Astrocyte of the spinal cord (primary cell): ENCODE data around the gene TMX3.
A peak's percentile ranks its signal among the peaks of the same experiment; 100 is the strongest.

ENCODE experiments used
- DNase-seq: peaks from one replicate; pipeline ENCODE4 v3.0.0; 2011; ENCODE audit warnings: low read depth, low spot score
- H3K4me3 ChIP-seq: 2 replicates; pipeline ENCODE4 v1.5.1; 2011; ENCODE audit warnings: low read depth, mild to moderate bottlenecking, low read length, moderate library complexity
- in situ Hi-C: cut with HindIII; loops from 2 replicates; pipeline ENCODE4 v1.10.0; 2017; ENCODE audit warnings: low sequenced_read_pairs
- TF ChIP-seq, protein P1 (sequence below): IDR thresholded peaks from 2 replicates; pipeline ENCODE4 v1.5.1; 2012; ENCODE audit warnings: low read depth, mild to moderate bottlenecking, low read length, inconsistent platforms

Gene TMX3

DNA sequence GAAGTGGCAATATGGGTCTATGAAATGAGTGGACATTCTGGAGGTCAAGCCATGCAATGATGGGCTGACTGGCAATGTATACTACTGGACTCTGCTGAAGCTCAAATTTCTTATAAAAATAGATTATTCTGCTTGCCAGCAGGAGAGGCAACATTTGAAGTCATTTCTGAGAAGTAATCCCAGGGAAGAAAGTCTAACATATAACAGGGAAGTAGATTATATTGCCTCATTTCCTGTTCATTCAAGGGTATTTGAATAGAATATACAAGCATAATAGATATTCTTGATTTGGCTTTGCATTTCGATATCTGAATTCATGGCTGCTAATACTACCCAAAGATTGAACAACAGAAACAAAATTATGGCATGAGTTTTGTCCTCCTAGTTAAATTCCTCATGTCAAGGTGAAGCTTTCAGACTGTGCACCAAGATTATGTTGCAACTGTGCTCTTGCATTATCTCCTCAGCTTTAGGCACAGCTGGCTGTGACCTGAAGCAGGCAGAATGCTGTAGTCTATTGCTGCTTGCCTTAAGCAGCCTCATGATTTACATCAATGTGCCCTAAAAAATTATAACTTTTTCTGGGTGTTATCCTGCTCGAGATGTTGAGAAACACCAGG, 13.3 kb upstream of the TMX3 start:
- in situ Hi-C loops, result no loop called here
- no peak for DNase-seq
- TF ChIP-seq, protein P1, sequence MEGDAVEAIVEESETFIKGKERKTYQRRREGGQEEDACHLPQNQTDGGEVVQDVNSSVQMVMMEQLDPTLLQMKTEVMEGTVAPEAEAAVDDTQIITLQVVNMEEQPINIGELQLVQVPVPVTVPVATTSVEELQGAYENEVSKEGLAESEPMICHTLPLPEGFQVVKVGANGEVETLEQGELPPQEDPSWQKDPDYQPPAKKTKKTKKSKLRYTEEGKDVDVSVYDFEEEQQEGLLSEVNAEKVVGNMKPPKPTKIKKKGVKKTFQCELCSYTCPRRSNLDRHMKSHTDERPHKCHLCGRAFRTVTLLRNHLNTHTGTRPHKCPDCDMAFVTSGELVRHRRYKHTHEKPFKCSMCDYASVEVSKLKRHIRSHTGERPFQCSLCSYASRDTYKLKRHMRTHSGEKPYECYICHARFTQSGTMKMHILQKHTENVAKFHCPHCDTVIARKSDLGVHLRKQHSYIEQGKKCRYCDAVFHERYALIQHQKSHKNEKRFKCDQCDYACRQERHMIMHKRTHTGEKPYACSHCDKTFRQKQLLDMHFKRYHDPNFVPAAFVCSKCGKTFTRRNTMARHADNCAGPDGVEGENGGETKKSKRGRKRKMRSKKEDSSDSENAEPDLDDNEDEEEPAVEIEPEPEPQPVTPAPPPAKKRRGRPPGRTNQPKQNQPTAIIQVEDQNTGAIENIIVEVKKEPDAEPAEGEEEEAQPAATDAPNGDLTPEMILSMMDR, result no peak
- H3K4me3 ChIP-seq, result no peak overlapping the region

DNA sequence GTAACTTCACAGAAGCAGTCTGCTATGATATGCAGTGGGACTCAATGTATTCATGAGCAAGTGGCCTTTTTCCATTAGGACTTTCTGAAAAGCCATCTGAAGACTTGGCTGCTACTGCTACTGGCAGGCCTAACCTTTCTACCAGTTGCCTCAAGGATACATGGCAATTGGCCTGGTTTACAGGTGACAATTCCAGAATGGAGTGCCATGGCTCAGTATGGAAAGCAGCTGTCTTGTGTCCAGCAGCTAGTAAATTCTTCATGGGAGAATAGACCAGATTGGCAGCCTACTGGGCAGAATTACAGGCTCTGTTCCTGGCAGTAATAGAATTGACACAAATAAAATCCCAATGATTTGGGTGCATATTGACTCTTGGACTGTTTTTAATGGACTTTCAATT, 12.6 kb upstream of the TMX3 start:
- in situ Hi-C loops, result no loop called here
- TF ChIP-seq, protein P1, result no peak

DNA sequence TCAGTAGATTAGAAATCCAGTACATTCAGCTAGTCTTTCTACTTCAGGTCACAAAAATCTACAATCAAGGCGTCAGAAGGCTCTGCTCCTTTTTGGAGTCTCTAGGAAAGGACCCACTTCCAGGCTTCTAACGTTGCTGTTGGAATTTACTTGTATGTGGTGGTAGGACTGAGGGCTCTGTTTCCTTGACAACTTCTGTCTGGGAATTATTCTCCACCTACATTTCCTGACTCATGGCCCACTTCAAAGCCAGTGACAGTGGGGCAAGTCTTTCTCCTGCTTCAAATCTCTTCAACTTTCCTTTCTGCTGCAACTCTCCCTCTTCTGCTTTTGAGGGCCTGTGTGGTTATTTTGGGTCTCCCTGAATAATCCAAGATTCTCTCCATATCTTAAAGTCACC, 10.4 kb upstream of the TMX3 start:
- in situ Hi-C loops, result no loop called here
- peak; percentile 25 for DNase-seq
- TF ChIP-seq, protein P1, result no peak
- H3K4me3 ChIP-seq, result no peak overlapping the region

More for the DNA sequence above, 12.6 kb upstream of the TMX3 start:
- no peak overlapping the region for H3K4me3 ChIP-seq
- no peak for DNase-seq

DNA sequence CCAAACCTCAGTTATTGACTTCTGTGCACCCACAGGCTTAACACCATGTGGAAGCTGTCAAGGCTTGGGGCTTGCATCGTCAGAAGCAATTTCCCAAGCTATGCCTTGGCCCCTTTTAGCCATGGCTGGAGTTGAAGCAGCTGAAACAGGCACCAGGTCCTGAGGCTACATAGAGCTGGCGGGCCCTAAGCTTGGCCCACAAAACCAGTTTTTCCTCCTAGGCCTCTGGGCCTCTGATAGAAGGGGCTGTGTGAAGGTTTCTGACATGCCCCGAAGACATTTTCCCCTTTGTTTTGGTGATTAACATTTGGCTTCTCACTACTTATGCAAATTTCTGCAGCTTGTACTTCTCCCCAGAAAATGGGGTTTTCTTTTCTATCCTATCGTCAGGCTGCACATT, 9.1 kb upstream of the TMX3 start:
- no peak for DNase-seq
- in situ Hi-C loops, result no loop called here
- TF ChIP-seq, protein P1, result no peak

DNA sequence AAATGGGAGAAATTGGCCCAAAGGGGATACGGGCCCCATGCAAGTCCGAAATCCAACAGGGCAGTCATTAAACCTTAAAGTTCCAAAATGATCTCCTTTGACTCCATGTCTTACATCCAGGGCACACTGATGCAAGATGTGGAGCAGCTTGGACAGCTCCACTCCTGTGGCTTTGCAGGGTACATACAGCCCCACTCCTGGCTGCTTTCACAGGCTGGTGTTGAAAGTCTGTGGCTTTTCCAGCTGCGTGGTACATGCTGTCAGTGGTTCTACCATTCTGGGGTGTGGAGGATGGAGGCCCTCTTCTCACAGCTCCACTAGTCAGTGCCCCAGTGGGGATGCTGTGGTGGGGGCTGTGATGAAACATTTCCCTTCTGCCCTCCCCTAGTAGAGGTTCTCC, 8.6 kb upstream of the TMX3 start:
- no peak for DNase-seq
- TF ChIP-seq, protein P1, result no peak
- H3K4me3 ChIP-seq, result no peak overlapping the region
- in situ Hi-C loops, result no loop called here

More for the DNA sequence above, 9.1 kb upstream of the TMX3 start:
- H3K4me3 ChIP-seq, result no peak overlapping the region

DNA sequence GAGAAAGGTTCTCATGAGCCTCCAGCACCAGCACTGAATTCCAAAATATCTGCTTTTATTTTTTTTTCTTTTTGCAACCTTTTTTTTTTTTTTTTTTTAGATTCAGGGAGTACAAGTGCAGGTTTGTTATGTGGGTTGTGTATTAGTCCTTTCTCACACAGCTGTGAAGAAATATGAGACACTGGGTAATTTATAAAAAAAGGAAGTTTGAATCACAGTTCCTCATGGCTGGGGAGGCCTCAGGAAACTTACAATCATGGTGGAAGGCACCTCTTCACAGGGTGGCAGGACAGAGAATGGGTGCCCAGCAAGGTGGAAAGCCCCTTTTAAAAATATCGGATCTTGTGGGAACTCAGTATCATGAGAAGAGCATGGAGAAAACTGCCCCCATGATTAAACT, 7.9 kb upstream of the TMX3 start:
- in situ Hi-C loops, result no loop called here
- TF ChIP-seq, protein P1, result no peak
- H3K4me3 ChIP-seq, result no peak overlapping the region
- no peak for DNase-seq
